Cerebellar nuclear complex (tissue), 1 donor: ENCODE results near the gene NINL.

Experiments used
- DNase-seq, 2 experiments: peaks; one replicate each; lab custom pipeline; 2025; lab: John Stamatoyannopoulos, UW

NINL gene

DNA sequence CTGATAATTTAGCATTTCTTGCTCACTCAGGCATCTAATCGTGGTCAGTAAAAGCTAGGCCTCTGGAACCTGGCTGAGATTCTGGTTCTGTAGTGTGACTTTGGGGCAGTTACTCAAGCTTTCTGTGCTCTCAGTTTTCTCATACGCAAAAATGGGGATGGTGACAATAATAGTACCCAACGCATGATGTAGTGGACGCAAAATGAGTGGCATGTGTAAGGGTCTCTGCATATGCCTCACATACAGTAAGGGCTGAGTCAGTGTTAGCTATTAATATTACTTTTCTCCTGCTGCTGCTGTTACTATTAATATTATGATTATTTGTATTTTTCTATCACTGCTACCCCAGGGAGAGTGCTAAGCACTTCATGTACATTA, 177.2 kb downstream of the NINL start:
- no peak for DNase-seq

DNA sequence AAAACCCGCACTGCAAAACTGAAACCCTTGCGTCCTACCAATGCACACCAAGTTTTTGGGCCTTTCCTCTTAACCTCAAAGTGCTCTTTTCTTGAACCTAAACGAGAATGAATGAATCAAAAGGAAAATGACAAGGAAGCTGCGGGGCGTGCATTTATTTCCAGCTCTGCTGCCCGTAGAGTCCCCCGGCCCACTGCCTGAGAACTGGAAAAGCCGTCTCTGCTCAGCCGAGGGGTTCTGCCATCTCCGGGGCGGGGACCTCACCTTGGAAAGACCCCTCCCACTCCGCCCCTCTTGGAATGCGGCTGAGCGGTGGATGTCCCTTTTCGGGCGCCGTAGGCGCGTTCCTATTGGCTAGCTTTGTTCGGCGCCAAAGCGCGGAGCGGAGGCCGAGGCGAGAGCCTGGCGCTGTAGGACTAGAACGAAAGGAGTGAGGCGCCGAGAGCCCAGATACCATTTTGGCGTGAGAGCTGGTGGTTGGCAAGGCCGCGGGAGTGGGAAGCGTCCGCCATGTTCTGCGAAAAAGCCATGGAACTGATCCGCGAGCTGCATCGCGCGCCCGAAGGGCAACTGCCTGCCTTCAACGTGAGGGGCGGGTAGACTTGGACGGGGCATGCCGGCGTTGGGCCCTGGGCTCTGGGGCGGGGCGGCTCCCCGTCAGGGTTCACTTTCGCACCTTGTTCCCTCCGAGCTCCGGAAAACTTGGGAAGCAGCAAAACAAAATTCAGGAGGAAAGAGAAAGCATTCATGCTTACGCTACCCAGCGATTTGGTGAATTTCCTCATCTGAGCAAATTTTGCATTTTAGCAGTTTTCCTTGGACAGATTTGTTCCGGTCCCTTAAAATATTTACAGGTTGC, 177.8 kb downstream of the NINL start, which contains the start of gene GINS1:
Gene GINS1, plus strand, starts transcription at position 363 of the 859 bp plus-strand sequence. Its CDS starts 148 bp downstream, at position 511.
- DNase-seq: peak in 1 of 2 experiments; percentile 13
